Stromal cell of bone marrow (primary cell): Measurements from ENCODE around the gene GMEB2.
"Not testable (repeated sequence)": the region's sequence is repeated elsewhere in the genome, so short reads cannot be mapped to it uniquely, and the experiment has no call there.

Experiments
- DNase-seq: peaks from one replicate; pipeline ENCODE4 v3.0.0-alpha.2; 2012; ENCODE audit warnings: low read depth

Gene GMEB2

DNA sequence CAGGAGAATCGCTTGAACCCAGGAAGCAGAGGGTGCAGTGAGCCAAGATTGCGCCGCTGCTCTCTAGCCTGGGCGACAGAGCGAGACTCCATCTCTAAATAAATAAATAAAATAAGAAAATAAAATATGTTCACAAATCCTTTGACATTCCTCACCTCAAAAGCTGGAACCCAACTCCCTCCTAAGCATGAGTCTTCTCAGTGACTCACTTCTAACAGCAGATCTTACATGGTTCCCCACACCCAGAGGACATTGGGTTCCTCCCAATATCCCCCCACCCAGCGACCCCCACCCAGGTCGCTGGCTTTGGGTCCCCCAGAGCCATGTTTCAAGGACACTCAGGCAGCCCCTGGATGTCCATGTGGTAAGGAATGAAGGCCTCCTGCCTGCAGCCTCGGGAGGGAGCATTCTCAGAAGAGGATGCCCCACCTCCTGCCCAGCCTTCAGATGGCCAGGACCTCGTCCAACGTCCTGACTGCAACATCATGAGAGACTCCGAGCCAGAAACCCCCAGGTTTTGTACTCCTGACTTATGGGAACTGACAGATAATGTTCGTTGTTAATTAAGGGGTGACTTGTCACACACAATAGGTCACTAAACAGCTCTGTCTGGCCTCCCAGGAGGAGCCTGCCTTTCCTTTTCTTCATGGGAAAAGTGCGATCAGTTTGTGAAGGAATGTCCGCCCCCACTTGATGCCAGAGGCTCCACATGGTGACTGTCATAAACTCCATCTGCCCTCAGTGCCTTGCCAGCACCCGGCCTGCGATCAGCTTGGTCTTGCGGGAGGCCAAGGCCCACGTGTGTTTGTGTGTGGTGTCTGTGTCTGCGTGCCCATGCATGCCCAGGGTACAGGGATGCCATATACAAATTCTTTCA lies 10.1 kb upstream of the GMEB2 start:
- DNase-seq = no peak

DNA sequence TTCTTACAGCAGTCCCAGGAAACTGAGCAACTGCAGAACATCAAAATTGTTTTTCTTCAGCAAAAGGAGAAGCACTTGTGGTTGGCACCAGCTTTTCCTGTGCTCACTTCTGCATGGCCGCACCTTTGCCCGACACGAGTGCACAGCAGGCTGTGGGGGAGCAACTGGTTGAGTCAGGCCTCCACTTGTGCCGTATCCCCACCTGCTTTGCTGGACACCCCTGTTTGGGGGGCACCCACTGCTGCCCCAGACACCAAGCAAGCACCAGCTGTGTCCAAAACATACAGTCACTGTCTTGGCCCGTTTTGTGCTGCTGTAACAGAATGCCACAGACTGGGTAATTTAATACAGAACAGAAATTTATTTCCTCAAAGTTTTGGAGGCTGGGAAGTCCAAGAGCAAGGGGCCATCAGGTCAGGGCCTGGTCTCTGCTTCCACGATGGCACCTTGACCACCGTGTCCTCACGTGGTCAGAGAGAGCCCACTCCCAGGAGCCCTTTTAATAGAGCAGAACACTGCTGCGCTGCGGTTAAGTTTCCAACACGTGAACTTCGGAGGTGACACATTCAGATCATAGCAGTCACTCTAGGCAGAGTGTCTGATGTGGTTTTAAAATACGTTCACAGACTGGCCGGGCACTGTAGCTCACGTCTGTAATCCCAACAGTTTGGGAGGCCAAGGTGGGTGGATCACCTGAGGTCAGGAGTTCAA lies 8.7 kb upstream of the GMEB2 start:
- DNase-seq = no peak

DNA sequence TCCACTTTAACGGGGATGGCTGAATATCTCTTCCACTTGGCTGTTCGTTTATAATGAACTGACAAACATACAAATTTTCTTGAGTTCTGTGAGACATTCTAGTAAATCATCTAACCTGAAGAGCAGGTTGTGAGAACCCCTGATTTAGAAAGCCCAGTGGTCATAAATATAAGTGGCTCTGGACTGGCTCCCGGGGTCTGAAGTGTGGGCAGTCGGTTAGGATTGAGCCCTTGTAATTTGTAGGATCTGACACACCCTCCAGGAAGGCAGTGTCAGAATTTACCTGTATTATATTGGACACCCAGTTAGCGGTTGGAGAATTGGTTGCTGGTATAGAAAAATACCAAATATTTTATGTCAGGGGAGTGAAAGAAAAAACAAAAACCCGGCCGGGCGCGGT lies 6.8 kb upstream of the GMEB2 start:
- no peak for DNase-seq

DNA sequence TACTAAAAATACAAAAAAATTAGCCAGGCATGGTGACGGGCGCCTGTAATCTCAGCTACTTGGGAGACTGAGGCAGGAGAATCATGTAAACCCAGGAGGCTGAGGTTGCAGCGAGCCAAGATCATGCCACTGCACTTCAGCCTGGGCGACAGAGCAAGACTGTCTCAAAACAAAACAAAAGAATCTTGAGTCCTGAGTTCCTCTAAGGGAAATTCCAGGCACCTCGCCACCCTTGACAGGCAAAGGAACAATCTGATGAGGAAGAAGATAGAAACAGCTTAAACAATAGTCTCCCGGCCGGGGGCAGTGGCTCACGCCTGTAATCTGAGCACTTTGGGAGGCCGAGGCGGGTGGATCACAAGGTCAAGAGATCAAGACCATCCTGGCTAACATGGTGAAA lies 4.5 kb upstream of the GMEB2 start:
- not testable (repeated sequence) for DNase-seq

DNA sequence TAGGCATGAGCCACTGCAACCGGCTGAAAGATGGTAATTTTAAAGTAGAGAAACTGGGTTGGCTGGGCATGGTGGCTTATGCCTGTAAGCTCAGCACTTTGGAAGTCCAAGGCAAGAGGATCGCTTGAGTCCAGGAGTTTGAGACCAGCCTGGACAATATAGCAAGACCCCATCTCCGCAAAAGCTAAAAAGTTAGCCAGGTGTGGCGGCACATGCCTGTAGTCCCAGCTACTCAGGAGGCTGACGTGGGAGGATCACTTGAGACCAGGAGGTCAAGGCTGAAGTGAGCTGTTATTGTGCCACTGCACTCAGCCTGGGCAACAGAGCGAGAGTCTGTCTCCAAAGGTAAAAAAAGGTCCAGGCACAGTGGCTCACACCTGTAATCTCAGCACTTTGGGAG lies 4.1 kb upstream of the GMEB2 start:
- DNase-seq = not testable (repeated sequence)

DNA sequence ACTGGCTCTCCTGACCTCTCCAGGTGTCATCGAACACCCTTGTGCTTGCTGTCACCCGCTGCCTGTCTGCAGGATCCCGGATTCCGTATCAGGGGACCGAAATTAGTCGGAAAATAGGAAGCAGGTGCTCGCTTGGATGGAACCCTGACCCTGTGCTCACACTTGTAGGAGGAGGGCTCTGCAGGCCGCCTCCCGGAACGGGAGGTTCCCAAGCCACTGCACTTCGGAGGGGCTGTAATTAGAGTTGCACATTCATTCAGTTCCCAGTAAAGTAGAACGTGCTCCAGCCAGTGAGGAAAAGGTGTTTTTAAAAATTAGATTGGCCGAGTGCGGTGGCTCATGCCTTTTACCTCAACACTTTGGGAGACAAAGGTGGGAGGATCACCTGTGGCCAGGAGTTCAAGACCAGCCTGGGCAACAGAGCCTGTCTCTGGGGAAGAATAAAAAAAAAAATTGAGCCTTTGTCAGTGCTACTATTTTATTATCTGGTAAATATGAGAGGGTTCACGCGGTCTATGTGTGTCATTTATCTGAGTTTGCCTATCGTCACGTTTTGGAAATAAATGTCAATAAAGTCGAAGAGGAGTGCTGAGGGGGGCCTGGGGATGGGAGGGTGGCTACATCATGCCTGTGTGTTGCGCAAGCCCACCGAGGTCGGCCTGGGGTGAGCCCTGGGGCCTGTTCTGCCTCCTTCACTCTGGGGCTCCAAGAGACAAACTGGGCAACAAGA lies 1.5 kb upstream of the GMEB2 start:
- peak; percentile 48 for DNase-seq

DNA sequence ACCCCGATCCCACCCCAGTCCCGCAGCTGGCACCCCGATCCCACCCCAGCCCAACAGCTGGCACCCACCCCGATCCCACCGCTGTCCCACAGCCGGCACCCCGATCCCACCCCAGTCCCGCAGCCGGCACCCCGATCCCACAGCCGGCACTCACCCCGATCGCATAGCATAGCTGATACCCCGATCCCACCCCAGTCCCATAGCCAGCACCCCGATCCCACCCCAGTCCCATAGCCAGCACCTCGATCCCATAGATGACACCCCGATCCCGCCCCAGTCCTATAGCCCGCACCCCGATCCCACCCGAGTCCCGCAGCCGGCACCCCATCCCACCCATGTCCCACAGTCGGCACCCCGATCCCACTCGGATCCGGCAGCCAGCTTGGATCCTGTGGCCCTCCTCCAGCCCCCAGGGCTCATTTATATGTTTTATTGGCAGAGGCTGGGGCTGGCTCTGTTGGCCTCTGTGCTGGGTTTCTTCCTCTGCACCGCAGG lies 897 bp upstream of the GMEB2 start:
- DNase-seq = no peak

DNA sequence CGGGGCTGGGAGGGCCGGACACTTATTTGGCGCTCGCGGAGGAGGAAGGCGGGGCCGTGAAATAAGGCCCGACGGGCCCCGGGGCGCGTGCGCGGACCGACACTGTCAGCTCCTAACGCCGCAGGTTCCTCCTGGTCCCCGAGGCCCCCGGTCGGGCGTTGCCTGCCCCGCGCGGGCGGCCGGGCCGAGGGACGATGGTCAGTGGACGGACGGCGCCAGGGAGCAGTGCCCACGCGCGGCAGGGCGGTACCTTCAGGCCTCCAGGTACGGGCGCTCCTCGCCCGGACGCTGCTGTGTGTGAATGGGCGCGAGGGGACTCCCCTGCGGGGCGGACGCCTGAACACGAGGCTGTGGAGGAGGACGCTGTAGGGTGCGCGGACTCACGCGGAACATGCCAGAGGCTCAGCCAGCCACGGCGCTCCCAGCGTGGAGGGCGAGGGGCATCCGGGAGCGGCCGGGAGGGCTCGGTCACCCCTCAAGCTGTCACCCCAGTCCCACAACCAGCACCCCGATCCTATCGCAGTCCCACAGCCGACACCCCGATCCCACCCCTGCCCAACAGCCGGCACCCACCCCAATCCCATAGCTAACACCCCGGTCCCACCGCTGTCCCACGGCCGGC lies 339 bp upstream of the GMEB2 start:
- peak; percentile 81 for DNase-seq

DNA sequence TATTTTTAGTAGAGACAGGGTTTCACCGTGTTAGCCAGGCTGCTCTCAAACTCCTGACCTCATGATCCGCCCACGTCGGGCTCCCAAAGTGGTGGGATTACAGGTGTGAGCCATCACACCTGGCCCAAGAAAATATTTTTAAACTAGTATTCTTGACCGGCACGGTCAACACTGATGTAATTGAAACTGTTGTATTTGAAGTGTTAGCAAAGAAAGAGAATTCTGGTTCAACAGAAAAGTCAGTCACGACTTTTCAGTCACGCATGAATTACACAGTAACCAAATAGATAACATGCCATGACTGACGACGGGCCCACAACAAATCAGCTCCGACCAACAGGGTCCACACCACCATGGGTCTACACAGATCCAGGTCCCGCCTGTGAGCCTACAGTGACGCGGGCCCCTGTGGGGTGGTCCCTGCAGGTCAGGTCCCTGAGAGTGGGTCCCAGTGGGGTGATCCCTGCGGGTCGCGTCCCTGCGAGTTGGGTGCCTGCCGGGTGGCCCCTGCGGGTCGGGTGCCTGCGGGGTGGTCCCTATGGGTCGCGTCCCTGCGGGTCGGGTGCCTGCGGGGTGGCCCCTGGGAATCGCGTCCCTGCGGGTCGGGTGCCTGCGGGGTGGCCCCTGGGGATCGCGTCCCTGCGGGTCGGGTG lies 1.0 kb downstream of the GMEB2 start:
- no peak for DNase-seq

DNA sequence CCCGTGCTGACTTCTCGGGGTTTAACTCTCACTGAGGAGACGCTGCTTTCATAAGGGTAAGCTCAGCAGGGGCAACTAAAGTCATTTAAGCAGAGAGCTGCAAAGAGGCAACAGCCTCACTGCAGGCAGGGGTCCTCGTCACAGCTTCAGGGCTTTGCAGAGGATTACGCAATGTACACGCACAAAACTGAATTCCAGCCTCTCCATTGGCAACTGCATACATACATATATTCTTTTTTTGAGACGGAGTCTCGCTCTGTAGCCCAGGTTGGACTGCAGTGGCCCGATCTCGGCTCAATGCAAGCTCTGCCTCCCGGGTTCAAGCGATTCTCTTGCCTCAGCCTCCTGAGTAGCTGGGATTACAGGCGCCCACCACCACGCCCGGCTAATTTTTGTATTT lies 2.4 kb downstream of the GMEB2 start:
- no peak for DNase-seq

DNA sequence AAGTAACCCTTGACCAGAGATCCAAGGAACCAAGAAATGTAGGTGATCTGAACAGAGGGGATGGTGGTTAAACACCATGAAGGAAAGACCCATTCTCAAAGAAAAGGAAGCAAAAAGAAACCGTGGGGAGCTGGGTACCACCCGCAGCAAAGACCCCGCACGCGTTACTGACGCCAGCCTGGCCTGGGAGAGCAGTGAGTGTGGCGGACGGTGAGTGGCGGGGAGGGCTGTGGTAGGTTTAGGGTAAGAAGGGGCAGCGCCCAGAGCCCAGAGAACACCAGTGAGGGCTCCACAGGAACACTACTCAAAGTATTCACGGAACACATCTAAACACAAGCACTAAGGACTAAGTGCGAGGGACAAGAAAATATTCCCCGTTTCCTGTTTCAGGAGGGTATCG lies 4.2 kb downstream of the GMEB2 start:
- DNase-seq = no peak

DNA sequence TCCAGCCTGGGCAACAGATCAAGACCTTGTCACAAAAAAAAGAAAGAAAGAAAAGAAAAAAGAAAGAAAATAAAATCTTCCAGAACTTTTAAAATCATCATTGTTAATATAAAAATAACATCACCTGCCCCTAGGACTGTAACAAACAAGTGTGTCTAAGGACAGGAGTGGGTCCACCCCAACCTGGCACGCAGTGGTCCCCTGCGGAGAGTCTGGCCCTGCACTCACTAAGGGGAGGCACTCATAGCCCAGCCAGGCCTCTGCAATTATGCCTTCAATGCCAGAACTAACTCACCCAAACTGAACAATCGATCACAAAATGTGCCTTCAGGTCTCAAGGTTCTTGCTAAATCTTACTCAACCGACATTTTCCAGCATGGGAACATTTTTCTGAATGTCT lies 4.8 kb downstream of the GMEB2 start:
- no peak for DNase-seq

DNA sequence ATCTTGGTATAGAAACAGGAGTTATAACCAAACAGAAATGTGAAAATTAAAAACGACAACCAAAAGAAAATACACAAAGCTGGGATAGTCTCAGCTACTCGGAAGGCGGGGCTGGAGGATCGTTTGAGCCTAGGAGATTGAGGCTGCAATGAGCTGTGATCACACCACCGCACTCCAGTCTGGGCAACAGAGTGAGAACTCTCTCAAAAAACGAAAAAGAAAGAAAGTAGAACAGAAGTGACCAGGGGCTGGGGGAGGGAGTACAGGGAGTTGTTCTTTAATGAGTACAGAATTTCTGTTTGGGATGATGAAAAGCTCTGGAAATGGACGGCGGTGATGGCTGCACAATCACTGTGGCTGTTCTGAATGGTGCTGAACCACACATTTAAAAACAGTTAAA lies 5.9 kb downstream of the GMEB2 start:
- no peak for DNase-seq

DNA sequence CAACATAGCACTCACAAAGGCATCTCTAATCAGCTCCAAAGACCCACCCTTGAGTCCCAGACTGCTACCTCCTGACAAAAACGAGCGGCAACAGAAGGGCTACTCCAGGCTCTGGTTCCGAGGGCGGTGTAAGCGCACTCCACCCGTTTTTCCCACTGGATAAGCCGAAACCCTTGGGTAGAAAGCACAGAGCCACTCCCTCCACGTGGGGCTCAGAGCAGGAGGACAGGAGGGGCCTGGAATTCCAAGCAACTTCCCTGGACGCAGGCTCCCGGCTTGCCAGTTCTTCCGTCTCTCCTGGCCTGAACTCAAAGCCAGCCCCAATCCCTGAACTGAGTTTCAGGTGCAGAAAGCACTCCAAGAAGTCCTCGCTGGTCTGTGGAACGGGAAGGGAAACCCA lies 7.4 kb downstream of the GMEB2 start:
- DNase-seq = no peak

DNA sequence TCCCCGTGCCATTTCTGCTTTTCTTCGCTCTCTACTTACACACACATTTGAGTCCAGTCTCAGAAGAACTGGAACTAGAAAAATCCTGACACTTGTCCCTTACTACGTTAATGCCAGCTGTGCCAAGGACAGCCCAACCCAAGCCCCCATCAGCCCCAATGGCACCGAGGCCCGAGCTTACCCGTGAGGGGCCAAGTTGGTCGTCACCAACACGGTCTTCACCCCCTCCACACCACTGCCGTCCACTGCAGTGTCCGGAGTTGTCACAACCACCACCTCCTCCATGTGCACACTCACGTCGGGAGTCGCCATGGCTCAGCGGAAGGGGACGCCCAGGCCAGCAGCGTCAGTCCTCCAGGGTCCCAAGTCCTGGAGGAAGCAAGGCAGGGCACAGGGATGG lies 7.8 kb downstream of the GMEB2 start:
- no peak for DNase-seq

DNA sequence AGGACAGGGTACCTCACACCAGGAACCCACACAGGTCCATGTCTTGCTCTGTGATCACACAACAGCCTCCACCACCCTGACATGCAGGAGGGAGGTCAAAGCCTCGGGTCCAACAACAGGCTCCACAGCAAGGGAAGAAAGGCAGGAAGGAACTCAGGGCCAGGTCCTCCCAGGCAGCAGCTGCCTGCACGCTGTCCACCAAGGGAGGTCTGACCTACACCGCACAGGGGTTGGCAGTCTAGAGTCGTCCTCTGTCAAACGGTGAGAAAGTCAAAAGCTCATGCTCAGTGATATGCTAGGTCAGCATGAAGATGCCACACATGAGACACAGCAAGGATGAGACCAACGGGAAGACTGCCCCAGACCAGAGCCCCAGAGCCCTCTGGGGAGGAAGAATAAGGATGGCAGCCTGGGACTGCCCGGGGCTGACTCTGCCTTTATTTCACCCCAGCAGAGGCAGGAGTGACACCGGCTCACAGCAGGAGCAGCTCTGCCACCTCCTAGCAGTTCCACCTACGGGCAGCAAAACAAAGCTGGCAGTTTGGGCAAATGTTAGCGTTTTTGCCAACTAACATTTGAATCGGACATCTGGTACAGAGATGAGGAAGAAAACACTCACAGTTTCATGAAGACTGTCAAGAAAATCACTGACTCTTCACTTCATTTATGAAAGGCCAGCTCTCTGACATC lies 8.5 kb downstream of the GMEB2 start:
- DNase-seq = no peak

DNA sequence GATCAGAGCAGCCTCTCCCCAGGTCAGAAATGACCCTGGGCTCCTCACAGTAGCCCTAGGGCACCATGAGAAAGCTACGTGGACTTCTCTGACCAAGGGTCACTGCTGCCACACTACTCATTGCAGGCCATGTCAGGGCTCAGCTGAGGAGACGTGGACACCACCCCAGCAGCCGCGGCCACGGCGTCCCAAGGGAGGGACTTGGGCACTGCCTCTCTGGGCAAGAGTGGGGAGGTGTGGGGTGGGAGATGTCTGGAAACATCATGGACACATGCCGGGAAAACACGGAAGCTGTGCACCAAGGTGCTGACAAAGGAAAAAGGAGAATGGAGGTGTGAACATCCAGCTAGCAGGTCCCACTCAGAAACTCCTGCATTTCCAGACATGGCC lies 9.0 kb downstream of the GMEB2 start:
- no peak for DNase-seq

DNA sequence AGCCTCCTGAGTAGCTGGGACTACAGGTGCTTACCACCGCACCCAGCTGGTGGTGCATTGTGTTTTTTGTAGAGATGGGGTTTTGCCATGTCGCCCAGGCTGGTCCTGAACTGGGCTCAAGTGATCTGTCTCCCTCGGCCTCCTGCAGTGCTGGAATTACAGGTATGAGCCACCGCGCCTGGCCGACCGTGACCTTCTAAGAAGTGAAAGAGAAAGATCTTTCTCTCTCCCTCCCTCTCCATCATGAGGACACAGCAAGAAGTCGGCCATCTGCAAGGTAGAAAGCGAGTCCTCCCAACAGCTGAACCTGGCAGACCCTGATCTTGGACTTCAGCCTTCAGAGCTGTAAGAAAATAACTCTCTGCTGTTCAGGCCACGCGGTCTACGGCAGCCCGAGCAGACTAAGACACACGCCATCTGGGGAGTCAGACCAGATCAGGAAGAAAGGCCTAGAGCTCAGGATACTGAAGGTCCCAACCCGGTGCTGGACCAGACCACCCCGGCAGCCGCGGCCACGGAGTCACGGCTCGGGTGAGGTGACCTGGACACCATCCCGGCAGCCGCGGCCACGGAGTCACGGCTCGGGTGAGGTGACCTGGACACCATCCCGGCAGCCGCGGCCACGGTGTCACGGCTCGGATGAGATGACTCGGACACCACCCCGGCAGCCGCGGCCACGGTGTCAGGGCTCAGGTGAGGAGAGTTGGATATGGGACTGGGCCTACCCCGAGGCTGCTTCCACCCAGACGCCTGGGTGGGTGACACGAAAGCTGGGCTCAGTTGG lies 9.6 kb downstream of the GMEB2 start:
- DNase-seq = no peak

DNA sequence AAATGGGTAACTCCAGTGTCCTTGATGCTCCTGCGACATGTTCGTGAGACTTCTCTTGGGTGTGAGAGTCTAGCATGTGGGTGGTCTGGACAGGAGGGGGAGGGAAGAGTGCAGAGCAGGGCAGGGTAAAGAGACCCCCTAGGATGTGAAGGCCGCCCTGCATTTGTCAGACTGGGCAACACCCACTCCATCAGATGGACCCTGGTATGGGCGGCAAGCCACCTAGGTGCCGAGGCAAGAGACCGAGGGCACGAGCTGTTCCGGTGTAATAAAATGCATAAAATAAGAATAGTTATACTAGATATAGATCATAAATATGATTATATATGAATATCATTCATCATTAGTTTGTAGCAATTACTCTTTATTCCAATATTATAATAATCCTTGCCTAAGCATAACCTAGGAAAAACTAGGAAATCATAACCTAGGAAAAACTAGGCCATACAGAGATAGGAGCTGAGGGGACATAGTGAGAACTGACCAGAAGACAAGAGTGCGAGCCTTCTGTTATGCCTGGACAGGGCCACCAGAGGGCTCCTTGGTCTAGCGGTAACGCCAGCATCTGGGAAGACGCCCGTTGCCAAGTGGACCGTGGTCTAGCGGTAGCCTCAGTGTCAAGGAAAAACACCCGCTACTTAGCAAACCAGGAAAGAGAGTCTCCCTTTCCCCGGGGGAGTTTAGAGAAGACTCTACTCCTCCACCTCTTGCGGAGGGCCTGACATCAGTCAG lies 12.9 kb downstream of the GMEB2 start:
- DNase-seq = not testable (repeated sequence)
